HG02970 (cell line): ENCODE data around the gene SCYGR4.
A peak's percentile ranks its signal among the peaks of the same experiment; 100 is the strongest.

ENCODE experiments used
- ATAC-seq: cut with Tn5 transposase; IDR thresholded peaks from one replicate; pipeline ENCODE4 v1.9.1; 2021; ENCODE audit warnings: mild to moderate bottlenecking, moderate library complexity, moderate number of reproducible peaks; ENCODE audit not compliant: unreplicated experiment, low FRiP score

Gene SCYGR4

GRCh38 chr2:227613272-227613660 lies 4.0 kb upstream of the SCYGR4 start:
- ATAC-seq = no peak

- ATAC-seq = no peak
Measured at GRCh38 chr2:227614246-227614645, 3.1 kb upstream of the SCYGR4 start.

DNA sequence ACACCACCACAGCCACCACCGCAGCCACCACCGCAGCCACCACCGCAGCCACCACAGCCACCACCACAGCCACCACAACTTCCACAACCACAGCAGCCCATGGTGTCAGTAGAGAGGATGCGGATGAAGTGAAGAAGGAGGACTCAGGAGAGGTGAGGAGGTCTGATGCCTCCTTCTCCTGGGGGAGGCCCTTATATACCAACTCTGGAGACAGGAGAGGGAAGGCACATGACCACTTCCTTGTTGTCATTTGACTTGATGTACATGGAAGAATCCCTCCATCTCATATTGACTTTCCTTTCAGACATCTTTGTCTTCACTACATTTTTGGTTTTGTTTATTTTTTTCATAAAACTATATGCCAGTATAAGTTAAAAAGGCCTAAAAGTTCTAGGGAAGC lies 2.6 kb upstream of the SCYGR4 start, which contains the start of gene SCYGR3:
TSS of gene SCYGR3 (minus strand) at position 101 of the 400 bp plus-strand sequence. CDS start at position 101, 0 bp downstream.
- no peak for ATAC-seq

- ATAC-seq = no peak
Measured at GRCh38 chr2:227615181-227615580, 2.1 kb upstream of the SCYGR4 start.

GRCh38 chr2:227615906-227616305 lies 1.4 kb upstream of the SCYGR4 start:
- ATAC-seq = no peak

DNA sequence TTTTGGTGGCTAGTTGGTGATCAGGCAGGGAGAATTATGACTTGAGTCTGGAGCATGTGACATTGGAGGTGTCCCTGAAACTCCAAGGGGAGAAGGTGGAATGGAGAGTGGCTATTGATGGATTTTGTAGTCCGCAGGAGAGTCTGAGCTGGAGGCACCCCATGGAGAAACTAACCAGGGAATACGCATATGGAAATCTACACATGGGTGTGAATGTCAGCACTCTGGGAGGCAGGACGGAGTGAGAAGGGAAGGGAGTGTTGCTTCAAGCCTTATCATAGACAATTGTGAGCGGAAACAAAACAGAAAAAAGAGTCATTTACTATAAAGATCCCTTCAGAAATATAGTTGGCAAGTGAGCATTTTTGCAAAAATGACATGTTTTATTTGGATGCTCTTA lies 667 bp upstream of the SCYGR4 start:
- ATAC-seq = no peak

- ATAC-seq = no peak
Measured at GRCh38 chr2:227623226-227623625, 5.9 kb downstream of the SCYGR4 start.

GRCh38 chr2:227625420-227625819 lies 8.1 kb downstream of the SCYGR4 start:
- ATAC-seq = no peak

DNA sequence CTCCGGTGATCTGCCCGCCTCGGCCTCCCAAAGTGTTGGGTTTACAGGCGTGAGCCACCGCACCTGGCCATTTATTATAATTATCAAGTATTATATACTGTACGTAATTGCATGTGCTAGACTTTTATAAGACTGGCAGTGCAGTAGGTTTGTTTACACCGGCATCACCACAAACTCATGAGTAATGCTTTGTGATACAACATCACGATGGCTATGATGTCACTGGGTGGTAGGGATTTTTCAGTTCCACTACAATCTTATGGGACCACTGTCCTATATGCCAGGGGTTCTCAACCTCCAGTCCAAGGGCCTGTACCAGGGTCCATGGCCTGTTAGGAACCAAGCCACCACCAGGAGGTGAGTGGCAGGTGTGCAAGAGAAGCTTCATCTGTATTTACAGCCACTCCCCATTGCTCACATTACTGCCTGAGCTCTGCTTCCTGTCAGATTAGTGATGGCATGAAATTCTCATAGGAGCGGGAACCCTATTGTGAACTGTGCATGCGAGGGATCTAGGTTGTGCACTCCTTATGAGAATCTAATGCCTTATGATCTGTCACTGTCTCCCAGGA lies 9.4 kb downstream of the SCYGR4 start:
- no peak for ATAC-seq

DNA sequence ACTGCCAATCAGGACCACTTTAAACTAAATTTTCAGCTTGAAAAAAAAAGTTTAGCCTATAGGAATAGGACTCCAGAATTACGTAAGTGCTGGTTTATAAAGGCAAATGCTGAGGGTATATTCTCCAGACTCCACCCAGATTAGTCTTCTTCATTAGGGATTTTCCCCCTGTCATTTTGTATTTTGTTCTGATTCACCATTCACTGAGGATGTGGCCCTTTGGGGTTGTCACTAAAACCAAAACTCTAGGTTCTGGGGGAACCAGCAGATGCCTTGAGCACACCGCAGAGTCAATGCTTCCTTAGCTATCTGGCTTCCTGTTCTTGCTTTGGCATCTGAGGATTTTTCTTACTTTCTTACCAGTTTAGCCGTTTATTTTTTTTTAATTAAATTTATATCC lies 10.5 kb downstream of the SCYGR4 start:
- peak; percentile 63 for ATAC-seq

GRCh38 chr2:227629435-227629834 lies 12.1 kb downstream of the SCYGR4 start:
- ATAC-seq = no peak

- no peak for ATAC-seq
Measured at GRCh38 chr2:227630322-227630721, 13.0 kb downstream of the SCYGR4 start.

GRCh38 chr2:227632827-227633226 lies 15.5 kb downstream of the SCYGR4 start:
- no peak for ATAC-seq

GRCh38 chr2:227634201-227634600 lies 16.9 kb downstream of the SCYGR4 start:
- ATAC-seq = no peak

- no peak for ATAC-seq
Measured at GRCh38 chr2:227642656-227643055, 25.4 kb downstream of the SCYGR4 start.

GRCh38 chr2:227643990-227644551 lies 26.8 kb downstream of the SCYGR4 start:
- ATAC-seq = no peak

DNA sequence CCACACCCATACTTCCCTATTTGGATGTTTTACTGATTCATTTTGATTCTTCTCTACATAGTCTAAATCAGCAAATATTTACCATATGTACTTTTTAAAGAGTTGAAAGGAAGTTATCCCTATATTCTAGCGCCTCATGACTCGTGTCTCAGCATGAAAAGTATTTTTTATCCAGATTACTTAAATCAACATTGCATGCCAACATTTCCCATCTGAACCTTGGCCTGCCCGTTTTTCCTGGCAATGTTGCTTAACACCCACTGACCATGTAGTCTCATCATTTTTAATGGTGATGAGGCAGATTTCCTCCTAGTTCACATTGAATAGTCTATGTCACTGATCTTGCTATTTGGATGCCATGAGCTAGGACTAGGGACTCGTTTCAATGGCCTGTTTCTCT lies 36.1 kb downstream of the SCYGR4 start:
- no peak for ATAC-seq

GRCh38 chr2:227654426-227654825 lies 37.1 kb downstream of the SCYGR4 start:
- no peak for ATAC-seq

- no peak for ATAC-seq
Measured at GRCh38 chr2:227655454-227655853, 38.2 kb downstream of the SCYGR4 start.

DNA sequence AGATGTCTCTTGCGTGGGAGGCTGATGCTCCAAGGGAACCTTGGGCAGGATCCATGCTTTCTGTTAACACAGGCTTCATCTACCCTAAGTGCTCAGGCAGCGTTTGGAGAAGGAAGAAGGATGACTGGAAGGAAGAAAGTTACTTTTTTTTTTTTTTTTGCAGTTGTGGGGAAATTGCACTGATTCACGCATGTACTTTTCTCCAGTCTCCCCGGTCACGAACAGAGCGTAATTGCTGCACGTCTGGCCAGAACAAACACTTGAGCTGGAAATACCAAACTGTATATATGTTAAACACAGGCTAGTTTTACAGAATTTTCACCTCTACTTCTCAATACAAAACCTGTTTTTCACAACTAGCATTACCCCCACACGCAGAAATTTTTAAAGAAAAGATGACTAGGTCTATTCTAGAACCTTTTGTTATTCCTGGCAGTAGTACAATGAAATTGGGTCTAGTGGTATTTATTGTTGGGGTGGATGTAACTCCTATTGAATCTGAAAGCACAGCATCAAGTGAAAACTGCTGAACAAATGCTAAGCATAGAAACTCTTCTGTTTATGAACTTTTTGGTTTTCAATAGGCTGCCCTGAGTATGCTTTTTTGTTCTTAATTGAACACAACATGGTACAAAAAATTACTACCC lies 40.0 kb downstream of the SCYGR4 start:
- no peak for ATAC-seq

- ATAC-seq = no peak
Measured at GRCh38 chr2:227661025-227661649, 43.8 kb downstream of the SCYGR4 start.

- ATAC-seq = no peak
Measured at GRCh38 chr2:227661827-227662226, 44.5 kb downstream of the SCYGR4 start.
